Fibroblast of lung (primary cell): Measurements from ENCODE around the gene DPM1.

Experiments used
- EZH2 ChIP-seq: IDR thresholded peaks from 2 replicates; pipeline ENCODE4 v1.5.1; 2012; ENCODE audit warnings: low read length, control low read depth, mild to moderate bottlenecking; ENCODE audit errors: missing control alignments
- TF ChIP-seq, protein P1 (sequence below), 2 donors: IDR thresholded peaks in 1 of 2; conservative IDR thresholded peaks in 1 of 2; 1 replicate in 1 of 2; 2 replicates in 1 of 2; pipeline ENCODE4 v1.5.1; 2011 to 2012; ENCODE audit warnings: low read length in 2 of 2, control low read depth in 1 of 2, inconsistent platforms in 1 of 2, low read depth in 1 of 2, mild to moderate bottlenecking in 1 of 2

DNA sequence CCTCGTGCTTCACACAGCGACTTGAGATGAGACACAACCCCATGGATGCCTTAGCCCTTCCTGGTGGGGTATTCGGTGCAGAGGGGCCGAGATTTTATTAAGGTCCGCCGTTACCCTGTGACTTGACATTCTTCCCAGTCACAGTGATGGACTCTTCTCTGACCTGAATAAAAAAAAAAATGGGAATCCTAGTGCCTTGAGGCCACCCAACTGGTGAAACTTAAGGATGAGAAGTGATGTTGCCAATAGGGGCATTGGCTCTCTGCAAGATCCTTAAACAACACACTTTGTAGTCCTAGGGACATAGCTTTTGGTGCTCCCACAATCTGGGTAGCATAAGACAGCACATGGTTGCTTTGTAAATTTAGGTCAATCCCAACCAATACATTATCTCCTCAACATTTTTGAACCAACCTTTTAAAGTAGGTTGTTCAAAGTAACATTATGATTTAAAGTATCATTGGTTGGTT is 26.3 kb downstream of the DPM1 start:
- TF ChIP-seq, protein P1, sequence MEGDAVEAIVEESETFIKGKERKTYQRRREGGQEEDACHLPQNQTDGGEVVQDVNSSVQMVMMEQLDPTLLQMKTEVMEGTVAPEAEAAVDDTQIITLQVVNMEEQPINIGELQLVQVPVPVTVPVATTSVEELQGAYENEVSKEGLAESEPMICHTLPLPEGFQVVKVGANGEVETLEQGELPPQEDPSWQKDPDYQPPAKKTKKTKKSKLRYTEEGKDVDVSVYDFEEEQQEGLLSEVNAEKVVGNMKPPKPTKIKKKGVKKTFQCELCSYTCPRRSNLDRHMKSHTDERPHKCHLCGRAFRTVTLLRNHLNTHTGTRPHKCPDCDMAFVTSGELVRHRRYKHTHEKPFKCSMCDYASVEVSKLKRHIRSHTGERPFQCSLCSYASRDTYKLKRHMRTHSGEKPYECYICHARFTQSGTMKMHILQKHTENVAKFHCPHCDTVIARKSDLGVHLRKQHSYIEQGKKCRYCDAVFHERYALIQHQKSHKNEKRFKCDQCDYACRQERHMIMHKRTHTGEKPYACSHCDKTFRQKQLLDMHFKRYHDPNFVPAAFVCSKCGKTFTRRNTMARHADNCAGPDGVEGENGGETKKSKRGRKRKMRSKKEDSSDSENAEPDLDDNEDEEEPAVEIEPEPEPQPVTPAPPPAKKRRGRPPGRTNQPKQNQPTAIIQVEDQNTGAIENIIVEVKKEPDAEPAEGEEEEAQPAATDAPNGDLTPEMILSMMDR (conservative IDR thresholded peaks at IDR 0.05 in 1 of 2, IDR thresholded peaks at IDR 0.05 in 1 of 2; ENCODE audit: low read depth in 1 of 2, low read length in 2 of 2), result no peak
- no peak for TF ChIP-seq EZH2
